H1 (cell line): Measurements from ENCODE around the gene RASL10B. TPM values are rescaled to one million over a fixed set of nuclear protein-coding genes. Genes with fewer than 3 reads are reported as not detected.

Experiments
- CTCF ChIA-PET: fragments of 300-600 bp; sonication (Branson Sonifier 250); formaldehyde crosslinking; loops from one replicate; lab custom pipeline; 2021; ENCODE audit not compliant: partially characterized antibody; lab: Charles Lee
- POLR2A ChIA-PET: fragments of 300-600 bp; sonication (Branson Sonifier 250); formaldehyde crosslinking; loops from one replicate; lab custom pipeline; 2021; ENCODE audit warnings: inconsistent platforms; ENCODE audit not compliant: partially characterized antibody; lab: Charles Lee
- DNase-seq, 2 experiments: peaks; one replicate each; pipeline versions ENCODE4 v3.0.0 to v3.0.0-alpha.2; 2010 to 2022; ENCODE audit warnings: low spot score in 2 of 2, low read depth in 1 of 2, mixed read lengths in 1 of 2
- FAIRE-seq: peaks from 2 replicates; lab custom pipeline; 2011; peaks lifted over from hg19 to GRCh38; lab: Jason Lieb, UNC
- H2AFZ ChIP-seq: 2 replicates; pipeline ENCODE4 v1.8.1; 2012; ENCODE audit warnings: low read length, inconsistent platforms
- H2AK5ac ChIP-seq: 2 replicates; pipeline ENCODE4 v1.6.1; 2013; ENCODE audit warnings: low read depth, low read length
- H2BK120ac ChIP-seq: replicated peaks from 2 replicates; pipeline ENCODE3; 2013; ENCODE audit warnings: low read depth, low read length, inconsistent platforms
- H2BK12ac ChIP-seq: 2 replicates; pipeline ENCODE4 v1.6.1; 2013; ENCODE audit warnings: low read depth, low read length
- H2BK15ac ChIP-seq: 2 replicates; pipeline ENCODE4 v1.6.1; 2013; ENCODE audit warnings: low read length
- H2BK20ac ChIP-seq: 2 replicates; pipeline ENCODE4 v1.6.1; 2013; ENCODE audit warnings: low read length
- H2BK5ac ChIP-seq: 2 replicates; pipeline ENCODE4 v1.6.1; 2013; ENCODE audit warnings: low read depth, low read length
- H3K14ac ChIP-seq: 2 replicates; pipeline ENCODE4 v1.6.1; 2013; ENCODE audit warnings: inconsistent platforms; ENCODE audit not compliant: insufficient read length
- H3K18ac ChIP-seq: 2 replicates; pipeline ENCODE4 v1.6.1; 2013; ENCODE audit warnings: low read length; ENCODE audit errors: extremely low read depth
- H3K23ac ChIP-seq: 2 replicates; pipeline ENCODE4 v1.6.1; 2013; ENCODE audit warnings: inconsistent platforms; ENCODE audit not compliant: insufficient read length
- H3K23me2 ChIP-seq: 2 replicates; pipeline ENCODE4 v1.6.1; 2013; ENCODE audit warnings: low read depth, low read length
- H3K27ac ChIP-seq: 2 replicates; pipeline ENCODE4 v1.6.1; 2011; ENCODE audit warnings: low read depth, low read length, inconsistent platforms
- H3K27me3 ChIP-seq, 4 experiments: replicated peaks in 1 of 4; 1 replicate in 1 of 4; 2 replicates in 3 of 4; pipeline versions ENCODE4 v1.6.1 to v1.8.1; 2011 to 2013; ENCODE audit warnings: low read length in 3 of 4, mild to moderate bottlenecking in 3 of 4, inconsistent platforms in 2 of 4, mixed read lengths in 2 of 4, moderate library complexity in 1 of 4; ENCODE audit not compliant: control insufficient read depth in 3 of 4, insufficient read depth in 3 of 4; ENCODE audit errors: extremely low read depth in 1 of 4
- H3K36me3 ChIP-seq, 4 experiments: 2 replicates each; pipeline versions ENCODE4 v1.6.1 to v1.8.1; 2011 to 2013; ENCODE audit warnings: mild to moderate bottlenecking in 4 of 4, low read length in 3 of 4, moderate library complexity in 2 of 4, control low read depth in 1 of 4, inconsistent platforms in 1 of 4; ENCODE audit not compliant: insufficient read depth in 4 of 4, control insufficient read depth in 2 of 4
- H3K4ac ChIP-seq: replicated peaks from 2 replicates; pipeline ENCODE3; 2013; ENCODE audit warnings: low read length, low read depth, mixed read lengths, inconsistent platforms; ENCODE audit not compliant: insufficient read length
- H3K4me1 ChIP-seq, 4 experiments: replicated peaks in 1 of 4; 1 replicate in 1 of 4; 2 replicates in 3 of 4; pipeline versions ENCODE4 v1.6.1 to v1.8.1; 2011 to 2013; ENCODE audit warnings: low read length in 3 of 4, inconsistent platforms in 2 of 4, mixed read lengths in 1 of 4; ENCODE audit not compliant: insufficient read depth in 4 of 4, control insufficient read depth in 3 of 4
- H3K4me2 ChIP-seq, 2 experiments: 2 replicates each; pipeline versions ENCODE4 v1.6.1 to v1.8.1; 2011 to 2013; ENCODE audit warnings: low read depth in 2 of 2, low read length in 2 of 2, control low read depth in 1 of 2, inconsistent platforms in 1 of 2, mild to moderate bottlenecking in 1 of 2; ENCODE audit not compliant: insufficient read depth in 1 of 2
- H3K4me3 ChIP-seq, 4 experiments: fragments of 200-600, 300-600 bp in 1 of 4; sonication (generic), shearing (Covaris generic), sonication (Bioruptor Twin) in 1 of 4; 2 replicates each; pipeline versions ENCODE4 v1.5.1 to v1.8.1; 2011 to 2016; ENCODE audit warnings: low read length in 4 of 4, low read depth in 3 of 4, control low read depth in 2 of 4, inconsistent platforms in 2 of 4, mild to moderate bottlenecking in 2 of 4, mixed read lengths in 1 of 4, moderate library complexity in 1 of 4; ENCODE audit not compliant: insufficient read depth in 2 of 4; ENCODE audit errors: extremely low read depth in 1 of 4
- H3K56ac ChIP-seq: replicated peaks from 2 replicates; pipeline ENCODE3; 2013; ENCODE audit warnings: low read depth, mild to moderate bottlenecking, mixed read lengths, low read length, inconsistent platforms; ENCODE audit not compliant: insufficient read length
- H3K79me1 ChIP-seq: 2 replicates; pipeline ENCODE4 v1.6.1; 2013; ENCODE audit warnings: low read depth, low read length, control low read depth
- H3K79me2 ChIP-seq, 2 experiments: 2 replicates each; pipeline versions ENCODE4 v1.6.1 to v1.8.1; 2012 to 2013; ENCODE audit warnings: low read length in 2 of 2, mild to moderate bottlenecking in 2 of 2, inconsistent platforms in 1 of 2; ENCODE audit not compliant: insufficient read depth in 2 of 2, control insufficient read depth in 1 of 2
- H3K9ac ChIP-seq, 4 experiments: replicated peaks in 1 of 4; 1 replicate in 1 of 4; 2 replicates in 3 of 4; pipeline versions ENCODE4 v1.6.1 to v1.8.1; 2011 to 2013; ENCODE audit warnings: low read depth in 3 of 4, low read length in 3 of 4, control low read depth in 2 of 4, mild to moderate bottlenecking in 2 of 4, moderate library complexity in 2 of 4, inconsistent platforms in 1 of 4; ENCODE audit errors: extremely low read depth in 1 of 4
- H3K9me3 ChIP-seq, 2 experiments: 2 replicates each; pipeline versions ENCODE4 v1.6.1 to v1.8.1; 2012 to 2013; ENCODE audit warnings: mild to moderate bottlenecking in 2 of 2, moderate library complexity in 2 of 2, control low read depth in 1 of 2, inconsistent platforms in 1 of 2, low read depth in 1 of 2, low read length in 1 of 2, mixed read lengths in 1 of 2; ENCODE audit not compliant: insufficient read depth in 2 of 2
- H4K20me1 ChIP-seq, 2 experiments: replicated peaks in 1 of 2; 2 replicates each; pipeline versions ENCODE3 to v1.8.1; 2011 to 2013; ENCODE audit warnings: inconsistent platforms in 2 of 2, low read length in 2 of 2, mild to moderate bottlenecking in 1 of 2; ENCODE audit not compliant: insufficient read depth in 2 of 2, control insufficient read depth in 1 of 2
- H4K5ac ChIP-seq: 2 replicates; pipeline ENCODE4 v1.6.1; 2013; ENCODE audit warnings: low read length, low read depth, mixed read lengths, inconsistent platforms; ENCODE audit not compliant: insufficient read length
- H4K8ac ChIP-seq: 2 replicates; pipeline ENCODE4 v1.8.0; 2013; ENCODE audit warnings: mild to moderate bottlenecking, moderate library complexity, low read length, inconsistent platforms; ENCODE audit not compliant: insufficient read depth; ENCODE audit errors: extremely low read depth
- H4K91ac ChIP-seq: replicated peaks from 2 replicates; pipeline ENCODE3; 2013; ENCODE audit warnings: low read length, mixed read lengths, inconsistent platforms; ENCODE audit not compliant: insufficient read length
- ASH2L ChIP-seq: fragments of 200-600, 300-600 bp; sonication (generic); IDR thresholded peaks from one replicate; pipeline ENCODE4 v1.7.1; 2017; ENCODE audit warnings: low read length
- BACH1 ChIP-seq: IDR thresholded peaks from 2 replicates; pipeline ENCODE4 v1.6.1; 2012; ENCODE audit warnings: low read length, improper control_type of control experiment
- BCL11A ChIP-seq, 2 experiments: IDR thresholded peaks; one replicate each; pipeline ENCODE4 v1.6.1; 2011; ENCODE audit warnings: low read depth in 2 of 2, low read length in 2 of 2, mild to moderate bottlenecking in 2 of 2
- EGR1 ChIP-seq: IDR thresholded peaks from 2 replicates; pipeline ENCODE4 v1.6.1; 2011; ENCODE audit warnings: low read depth, low read length, borderline replicate concordance
- EZH2 ChIP-seq: fragments of 200-600 bp; sonication (generic); IDR thresholded peaks from 2 replicates; pipeline ENCODE4 v1.7.1; 2012; ENCODE audit warnings: low read depth, mild to moderate bottlenecking, moderate library complexity, low read length, inconsistent platforms; ENCODE audit not compliant: severe bottlenecking
- FOSL1 ChIP-seq: IDR thresholded peaks from 2 replicates; pipeline ENCODE4 v1.6.1; 2011; ENCODE audit warnings: mild to moderate bottlenecking, low read depth, low read length, moderate library complexity; ENCODE audit not compliant: insufficient read depth
- JUND ChIP-seq: IDR thresholded peaks from 2 replicates; pipeline ENCODE4 v1.6.1; 2011; ENCODE audit warnings: mild to moderate bottlenecking, improper control_type of control experiment, low read length
- POLR2A ChIP-seq, 2 experiments: IDR thresholded peaks; 1 replicate in 1 of 2; 2 replicates in 1 of 2; pipeline ENCODE4 v1.6.1; 2011; ENCODE audit warnings: low read depth in 2 of 2, low read length in 2 of 2, mild to moderate bottlenecking in 2 of 2; ENCODE audit errors: control extremely low read depth in 1 of 2
- RBBP5 ChIP-seq: IDR thresholded peaks from 2 replicates; pipeline ENCODE4 v1.7.1; 2012; ENCODE audit warnings: low read depth, mild to moderate bottlenecking, inconsistent platforms, low read length, moderate library complexity, borderline replicate concordance
- RXRA ChIP-seq: IDR thresholded peaks from 2 replicates; pipeline ENCODE4 v1.6.1; 2011; ENCODE audit warnings: low read depth, mild to moderate bottlenecking, low read length, moderate library complexity; ENCODE audit not compliant: insufficient read depth
- SIX5 ChIP-seq: IDR thresholded peaks from 2 replicates; pipeline ENCODE4 v1.6.1; 2011; ENCODE audit warnings: mild to moderate bottlenecking, low read depth, low read length
- TAF7 ChIP-seq: optimal IDR thresholded peaks from 2 replicates; pipeline ENCODE3; 2011; ENCODE audit warnings: low read depth, mild to moderate bottlenecking, inconsistent platforms, low read length, moderate library complexity, borderline replicate concordance
- TEAD4 ChIP-seq: IDR thresholded peaks from 2 replicates; pipeline ENCODE4 v1.6.1; 2012; ENCODE audit warnings: low read depth, low read length, inconsistent platforms, mixed read lengths
- WGBS, 2 experiments: shearing (Covaris generic) in 1 of 2; methylation state at CpG; one replicate each; pipeline versions ENCODE4 v1.1.6 to v1.1.7; 2013 to 2015; ENCODE audit warnings: low lambda C conversion rate in 2 of 2, mixed read lengths in 2 of 2, inconsistent platforms in 1 of 2, low coverage in 1 of 2, missing lambda C conversion rate in 1 of 2; ENCODE audit not compliant: insufficient replicate concordance in 2 of 2, insufficient coverage in 1 of 2, insufficient read length in 1 of 2; ENCODE audit errors: extremely low coverage in 1 of 2, missing lambda C conversion rate in 1 of 2; 5-methylcytosine and 5-hydroxymethylcytosine counted together
- polyA plus RNA-seq, 7 experiments: library from polyadenylated mRNA; depleted of rRNA in 3 of 7; stranded (reverse) in 5 of 7; unstranded in 2 of 7; fragments of >200 nt in 5 of 7; fragments of 200-250 nt in 2 of 7; gene quantifications; 1 replicate in 5 of 7; 2 replicates in 1 of 7; 4 replicates in 1 of 7; pipeline versions ENCODE4 v1.2.1 to v1.2.3, GENCODE V29; 2011 to 2013; ENCODE audit warnings: missing spikeins in 2 of 7, mixed read lengths in 2 of 7
- total RNA-seq: library from RNA; stranded (reverse); fragmentation: NEBNext Ultra II Directional; extraction: Animal tissue kit (Norgen Biotek cat#: 25700); gene quantifications from 2 replicates; pipeline ENCODE4 v1.2.1, GENCODE V29; 2021
- TF ChIP-seq, protein P1 (sequence below): IDR thresholded peaks from 2 replicates; pipeline ENCODE4 v1.6.1; 2012; ENCODE audit warnings: inconsistent platforms

RASL10B gene
- total and polyA plus RNA-seq, 2 of the 8 experiments (the other 6 are each of a cell fraction or from before 2014, with no cell fraction given), result 17.5 to 22.8 TPM

DNA sequence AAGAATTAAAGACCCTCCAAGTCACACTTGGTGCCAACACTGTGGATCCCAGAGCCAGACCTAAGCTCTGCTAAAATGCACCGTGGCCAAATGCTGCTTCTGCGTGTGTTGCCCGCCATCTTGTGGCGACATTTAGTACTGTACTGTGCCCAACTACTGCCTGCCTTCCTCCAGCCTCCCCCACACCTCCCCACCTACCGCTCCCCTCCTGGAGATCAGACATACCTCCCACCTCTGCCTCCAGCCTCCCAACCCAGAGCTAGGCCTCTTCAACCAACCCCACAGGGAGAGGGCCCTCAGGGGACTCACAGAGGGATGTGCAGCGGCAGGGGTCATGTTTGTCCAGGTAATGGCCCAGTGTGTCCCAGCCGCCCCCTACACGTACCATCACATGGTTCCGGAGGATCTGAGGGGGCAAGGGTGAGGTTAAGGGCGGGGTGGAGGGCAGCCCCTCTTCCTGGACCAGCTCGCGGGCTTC is 16.1 kb downstream of the RASL10B start:
- Histone ChIP-seq H3K4me2 (no peak overlapping the region), H3K4me3 (no peak overlapping the region), H4K20me1 (peaks cover 0 to 2% of the 10 kb centered on the region in 2 experiments), H3K27ac (no peak overlapping the region), H2AFZ (no peak overlapping the region), H3K18ac (no peak overlapping the region), H2BK120ac (no peak overlapping the region), H3K9ac (no peak overlapping the region), H3K56ac (no peak overlapping the region), H2BK20ac (no peak overlapping the region), H3K27me3 (peaks cover 2 to 19% (median 15%) of the 10 kb centered on the region in 4 experiments), H3K79me2 (no peaks in the 10 kb centered on the region), H3K36me3 (no peaks in the 10 kb centered on the region), H4K91ac (no peak overlapping the region), H3K4ac (no peak overlapping the region), H3K4me1 (peaks cover 0 to 11% (median 4%) of the 10 kb centered on the region in 4 experiments; a peak in 4 of 7 replicates), H3K14ac (no peak overlapping the region), H2BK15ac (no peak overlapping the region), H3K79me1 (no peaks in the 10 kb centered on the region), H4K5ac (no peak overlapping the region), H2BK12ac (no peak overlapping the region), H4K8ac (no peak overlapping the region), H2BK5ac (no peak overlapping the region), H3K9me3 (no peaks in the 10 kb centered on the region), H3K23ac (no peak overlapping the region), H3K23me2 (no peaks in the 10 kb centered on the region), H2AK5ac (no peak overlapping the region)
- FAIRE-seq, result no peak
- CTCF ChIA-PET, result interaction anchor here (0.7 to 8.4 kb wide), 61 partner anchors 8 to 628 kb away, joined by 3 to 166 read pairs (median 4); partner anchors contain the start of genes C17orf50, PEX12, RAD51D and RASL10B
- WGBS, 2 experiments, result 15% methylated on average over 6 of the region's 12 CpGs; no CpG with 5 or more reads in 1 of the 2 experiments
- DNase-seq, result peak in 1 of 2 experiments; percentile 92
- POLR2A ChIA-PET, result interaction anchor here (1.0 to 2.0 kb wide), 4 partner anchors 16 to 136 kb away, joined by 3 to 5 read pairs (median 5); partner anchors contain the start of gene RASL10B
- no peak for TF ChIP-seq JUND
- no peak for TF ChIP-seq POLR2A (IDR thresholded peaks at IDR 0.05; ENCODE audit: control extremely low read depth in 1 of 2, low read depth in 2 of 2, low read length in 2 of 2)
- TF ChIP-seq, protein P1, sequence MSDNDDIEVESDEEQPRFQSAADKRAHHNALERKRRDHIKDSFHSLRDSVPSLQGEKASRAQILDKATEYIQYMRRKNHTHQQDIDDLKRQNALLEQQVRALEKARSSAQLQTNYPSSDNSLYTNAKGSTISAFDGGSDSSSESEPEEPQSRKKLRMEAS, result 0 out of 2 replicates have a peak, but pooled peaks have one; percentile 18
- TF ChIP-seq RXRA, result no peak
- TF ChIP-seq TEAD4, result no peak
- no peak for TF ChIP-seq RBBP5
- no peak for TF ChIP-seq EGR1
- no peak for TF ChIP-seq FOSL1
- TF ChIP-seq BACH1, result no peak
- no peak for TF ChIP-seq BCL11A (IDR thresholded peaks at IDR 0.05; ENCODE audit: low read depth in 2 of 2, low read length in 2 of 2)
- no peak for TF ChIP-seq TAF7
- TF ChIP-seq SIX5, result no peak
- no peak for TF ChIP-seq ASH2L
- TF ChIP-seq EZH2, result no peak
